Upper lobe of left lung (tissue), 4 donors: ENCODE data around the gene MEIS1.

Source experiments
- EP300 ChIP-seq, 4 donors: sonication (generic); formaldehyde crosslinking; IDR thresholded peaks; one replicate each; pipeline ENCODE4 v1.5.1; 2017; ENCODE audit warnings: antibody characterized with exemption in 4 of 4, control low read depth in 2 of 4
- POLR2A ChIP-seq, 4 donors: fragments of 450-650 bp; IDR thresholded peaks; one replicate each; pipeline ENCODE4 v1.5.1; 2016 to 2017; ENCODE audit warnings: antibody characterized with exemption in 4 of 4, mild to moderate bottlenecking in 2 of 4
- POLR2AphosphoS5 ChIP-seq, 2 donors: sonication (generic); formaldehyde crosslinking; IDR thresholded peaks; one replicate each; pipeline ENCODE4 v1.5.1; 2017; ENCODE audit warnings: antibody characterized with exemption in 2 of 2
- TF ChIP-seq, protein P1 (sequence below), 6 experiments: fragments of 450-650 bp in 4 of 6; fragments of 200-600 bp in 2 of 6; sonication (generic) in 2 of 6; IDR thresholded peaks; one replicate each; pipeline ENCODE4 v1.5.1; 2016 to 2019; ENCODE audit warnings: antibody characterized with exemption in 6 of 6

DNA sequence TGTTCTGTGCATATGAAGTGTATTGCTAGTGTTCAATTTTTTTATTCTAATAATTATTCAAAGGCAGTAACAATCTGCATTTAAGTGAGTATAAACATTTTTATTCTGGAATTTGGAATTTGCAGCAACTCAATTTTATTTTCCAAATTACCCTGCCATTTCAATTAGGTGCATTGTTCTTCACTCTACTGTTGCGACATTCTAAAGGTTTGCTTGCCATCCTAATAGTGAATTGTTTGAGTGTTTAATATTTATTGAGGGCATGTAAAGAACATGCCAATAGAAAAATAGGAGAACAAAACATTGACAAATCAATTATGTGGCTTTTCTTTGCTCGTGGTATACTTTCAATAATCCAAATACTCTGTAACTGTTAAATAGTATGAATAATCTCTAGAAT is 18.0 kb downstream of the MEIS1 start:
- TF ChIP-seq, protein P1, sequence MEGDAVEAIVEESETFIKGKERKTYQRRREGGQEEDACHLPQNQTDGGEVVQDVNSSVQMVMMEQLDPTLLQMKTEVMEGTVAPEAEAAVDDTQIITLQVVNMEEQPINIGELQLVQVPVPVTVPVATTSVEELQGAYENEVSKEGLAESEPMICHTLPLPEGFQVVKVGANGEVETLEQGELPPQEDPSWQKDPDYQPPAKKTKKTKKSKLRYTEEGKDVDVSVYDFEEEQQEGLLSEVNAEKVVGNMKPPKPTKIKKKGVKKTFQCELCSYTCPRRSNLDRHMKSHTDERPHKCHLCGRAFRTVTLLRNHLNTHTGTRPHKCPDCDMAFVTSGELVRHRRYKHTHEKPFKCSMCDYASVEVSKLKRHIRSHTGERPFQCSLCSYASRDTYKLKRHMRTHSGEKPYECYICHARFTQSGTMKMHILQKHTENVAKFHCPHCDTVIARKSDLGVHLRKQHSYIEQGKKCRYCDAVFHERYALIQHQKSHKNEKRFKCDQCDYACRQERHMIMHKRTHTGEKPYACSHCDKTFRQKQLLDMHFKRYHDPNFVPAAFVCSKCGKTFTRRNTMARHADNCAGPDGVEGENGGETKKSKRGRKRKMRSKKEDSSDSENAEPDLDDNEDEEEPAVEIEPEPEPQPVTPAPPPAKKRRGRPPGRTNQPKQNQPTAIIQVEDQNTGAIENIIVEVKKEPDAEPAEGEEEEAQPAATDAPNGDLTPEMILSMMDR (IDR thresholded peaks at IDR 0.05): no peak
- TF ChIP-seq POLR2A (IDR thresholded peaks at IDR 0.05): no peak
- no peak for TF ChIP-seq POLR2AphosphoS5 (IDR thresholded peaks at IDR 0.05)
- TF ChIP-seq EP300 (IDR thresholded peaks at IDR 0.05): no peak
